ENCODE results near the gene FASTKD2.

Gene FASTKD2

GRCh38 chr2:206776432-206776831, 11.0 kb downstream of the FASTKD2 start:
- Histone ChIP-seq H3F3A (ENCODE audit: low read depth) (no peaks in the 10 kb centered on the region), H3K27me3 (ENCODE audit: insufficient read depth, low read length, poor library complexity, severe bottlenecking) (no peaks in the 10 kb centered on the region), H3K4me2 (ENCODE audit: low read depth, low read length, poor library complexity, severe bottlenecking) (no peak overlapping the region), H3K9me2 (replicated peaks; ENCODE audit: low read depth, low read length) (no peaks in the 10 kb centered on the region), H3K9me3 (ENCODE audit: insufficient read depth, low read depth, low read length) (peaks cover 10% of the 10 kb centered on the region; the same call in 1 of the 2 replicates), H2AFZ (ENCODE audit: low read length) (no peak overlapping the region), H3K36me3 (ENCODE audit: insufficient read depth, low read length) (peaks cover 70% of the 10 kb centered on the region), H3K79me2 (ENCODE audit: insufficient read depth, low read length) (peaks cover 20% of the 10 kb centered on the region; the same call in 1 of the 2 replicates), H3K4me1 (ENCODE audit: insufficient read depth, low read length, poor library complexity, severe bottlenecking) (no peaks in the 10 kb centered on the region), H4K20me1 (ENCODE audit: insufficient read depth, low read length, poor library complexity, severe bottlenecking) (peaks cover 4% of the 10 kb centered on the region), H3K9ac (ENCODE audit: low read depth, low read length, poor library complexity, severe bottlenecking) (no peak overlapping the region), H3K4me3 (ENCODE audit: low read length, poor library complexity, severe bottlenecking) (no peak overlapping the region)
- TF ChIP-seq, protein P1, sequence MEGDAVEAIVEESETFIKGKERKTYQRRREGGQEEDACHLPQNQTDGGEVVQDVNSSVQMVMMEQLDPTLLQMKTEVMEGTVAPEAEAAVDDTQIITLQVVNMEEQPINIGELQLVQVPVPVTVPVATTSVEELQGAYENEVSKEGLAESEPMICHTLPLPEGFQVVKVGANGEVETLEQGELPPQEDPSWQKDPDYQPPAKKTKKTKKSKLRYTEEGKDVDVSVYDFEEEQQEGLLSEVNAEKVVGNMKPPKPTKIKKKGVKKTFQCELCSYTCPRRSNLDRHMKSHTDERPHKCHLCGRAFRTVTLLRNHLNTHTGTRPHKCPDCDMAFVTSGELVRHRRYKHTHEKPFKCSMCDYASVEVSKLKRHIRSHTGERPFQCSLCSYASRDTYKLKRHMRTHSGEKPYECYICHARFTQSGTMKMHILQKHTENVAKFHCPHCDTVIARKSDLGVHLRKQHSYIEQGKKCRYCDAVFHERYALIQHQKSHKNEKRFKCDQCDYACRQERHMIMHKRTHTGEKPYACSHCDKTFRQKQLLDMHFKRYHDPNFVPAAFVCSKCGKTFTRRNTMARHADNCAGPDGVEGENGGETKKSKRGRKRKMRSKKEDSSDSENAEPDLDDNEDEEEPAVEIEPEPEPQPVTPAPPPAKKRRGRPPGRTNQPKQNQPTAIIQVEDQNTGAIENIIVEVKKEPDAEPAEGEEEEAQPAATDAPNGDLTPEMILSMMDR (conservative IDR thresholded peaks at IDR 0.05; ENCODE audit: low read length) = no peak
- TF ChIP-seq EZH2phosphoT487 (IDR thresholded peaks at IDR 0.05; ENCODE audit: borderline replicate concordance) = no peak

DNA sequence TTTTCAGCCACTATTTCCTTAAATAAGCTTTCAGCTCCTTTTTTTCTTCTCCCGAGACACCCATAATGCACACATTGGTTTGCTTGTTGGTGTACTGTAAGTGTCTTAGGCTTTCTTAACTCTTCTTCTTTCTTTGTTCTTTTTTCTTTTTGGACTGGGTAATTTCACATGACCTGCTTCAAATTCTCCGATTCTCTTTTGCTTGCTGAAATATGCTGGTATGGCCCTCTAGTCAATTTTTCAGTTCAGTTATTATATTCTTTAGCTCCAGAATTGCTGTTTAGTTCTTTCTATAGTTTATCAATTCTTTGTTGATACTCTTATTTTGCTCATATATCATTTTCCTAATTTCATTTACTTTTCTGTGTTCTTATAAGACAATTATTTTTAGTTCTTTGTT, 15.3 kb downstream of the FASTKD2 start:
- Histone ChIP-seq H3K4me1 (ENCODE audit: insufficient read depth, low read length, poor library complexity, severe bottlenecking) (no peaks in the 10 kb centered on the region), H3K4me3 (ENCODE audit: low read length, poor library complexity, severe bottlenecking) (no peak overlapping the region), H3K4me2 (ENCODE audit: low read depth, low read length, poor library complexity, severe bottlenecking) (no peak overlapping the region), H4K20me1 (ENCODE audit: insufficient read depth, low read length, poor library complexity, severe bottlenecking) (peaks cover 4% of the 10 kb centered on the region), H3K9me3 (ENCODE audit: insufficient read depth, low read depth, low read length) (peaks cover 10% of the 10 kb centered on the region; the same call in 1 of the 2 replicates), H3K27me3 (ENCODE audit: insufficient read depth, low read length, poor library complexity, severe bottlenecking) (no peaks in the 10 kb centered on the region), H3F3A (ENCODE audit: low read depth) (no peaks in the 10 kb centered on the region), H3K9me2 (replicated peaks; ENCODE audit: low read depth, low read length) (no peaks in the 10 kb centered on the region), H3K9ac (ENCODE audit: low read depth, low read length, poor library complexity, severe bottlenecking) (no peak overlapping the region), H2AFZ (ENCODE audit: low read length) (no peak overlapping the region), H3K36me3 (ENCODE audit: insufficient read depth, low read length) (peaks cover 77% of the 10 kb centered on the region), H3K79me2 (ENCODE audit: insufficient read depth, low read length) (peaks cover 15% of the 10 kb centered on the region; the same call in 1 of the 2 replicates)
- TF ChIP-seq EZH2phosphoT487 (IDR thresholded peaks at IDR 0.05; ENCODE audit: borderline replicate concordance) = no peak
- TF ChIP-seq, protein P1 (conservative IDR thresholded peaks at IDR 0.05; ENCODE audit: low read length) = no peak

- Histone ChIP-seq H3K9me3 (ENCODE audit: insufficient read depth, low read depth, low read length) (peaks cover 4% of the 10 kb centered on the region; the same call in 1 of the 2 replicates), H3K4me2 (ENCODE audit: low read depth, low read length, poor library complexity, severe bottlenecking) (no peak overlapping the region), H3K9me2 (replicated peaks; ENCODE audit: low read depth, low read length) (no peaks in the 10 kb centered on the region), H3K27me3 (ENCODE audit: insufficient read depth, low read length, poor library complexity, severe bottlenecking) (no peaks in the 10 kb centered on the region), H4K20me1 (ENCODE audit: insufficient read depth, low read length, poor library complexity, severe bottlenecking) (no peaks in the 10 kb centered on the region), H3K36me3 (ENCODE audit: insufficient read depth, low read length) (peaks cover 82% of the 10 kb centered on the region), H2AFZ (ENCODE audit: low read length) (no peak overlapping the region), H3K4me1 (ENCODE audit: insufficient read depth, low read length, poor library complexity, severe bottlenecking) (no peaks in the 10 kb centered on the region), H3K4me3 (ENCODE audit: low read length, poor library complexity, severe bottlenecking) (no peak overlapping the region), H3F3A (ENCODE audit: low read depth) (no peaks in the 10 kb centered on the region), H3K79me2 (ENCODE audit: insufficient read depth, low read length) (0 out of 2 replicates have a peak, but pooled peaks cover 7% of the 10 kb centered on the region), H3K9ac (ENCODE audit: low read depth, low read length, poor library complexity, severe bottlenecking) (no peak overlapping the region)
- TF ChIP-seq EZH2phosphoT487 (IDR thresholded peaks at IDR 0.05; ENCODE audit: borderline replicate concordance) = no peak
- TF ChIP-seq, protein P1 (conservative IDR thresholded peaks at IDR 0.05; ENCODE audit: low read length) = peak; percentile 62
Observed at GRCh38 chr2:206783718-206784117, 18.3 kb downstream of the FASTKD2 start.

Measured in Loucy (cell line).